Measurements from ENCODE around the gene ZSCAN10.
"Not testable (repeated sequence)": the region's sequence is repeated elsewhere in the genome, so short reads cannot be mapped to it uniquely, and the experiment has no call there.

The ZSCAN10 gene

DNA sequence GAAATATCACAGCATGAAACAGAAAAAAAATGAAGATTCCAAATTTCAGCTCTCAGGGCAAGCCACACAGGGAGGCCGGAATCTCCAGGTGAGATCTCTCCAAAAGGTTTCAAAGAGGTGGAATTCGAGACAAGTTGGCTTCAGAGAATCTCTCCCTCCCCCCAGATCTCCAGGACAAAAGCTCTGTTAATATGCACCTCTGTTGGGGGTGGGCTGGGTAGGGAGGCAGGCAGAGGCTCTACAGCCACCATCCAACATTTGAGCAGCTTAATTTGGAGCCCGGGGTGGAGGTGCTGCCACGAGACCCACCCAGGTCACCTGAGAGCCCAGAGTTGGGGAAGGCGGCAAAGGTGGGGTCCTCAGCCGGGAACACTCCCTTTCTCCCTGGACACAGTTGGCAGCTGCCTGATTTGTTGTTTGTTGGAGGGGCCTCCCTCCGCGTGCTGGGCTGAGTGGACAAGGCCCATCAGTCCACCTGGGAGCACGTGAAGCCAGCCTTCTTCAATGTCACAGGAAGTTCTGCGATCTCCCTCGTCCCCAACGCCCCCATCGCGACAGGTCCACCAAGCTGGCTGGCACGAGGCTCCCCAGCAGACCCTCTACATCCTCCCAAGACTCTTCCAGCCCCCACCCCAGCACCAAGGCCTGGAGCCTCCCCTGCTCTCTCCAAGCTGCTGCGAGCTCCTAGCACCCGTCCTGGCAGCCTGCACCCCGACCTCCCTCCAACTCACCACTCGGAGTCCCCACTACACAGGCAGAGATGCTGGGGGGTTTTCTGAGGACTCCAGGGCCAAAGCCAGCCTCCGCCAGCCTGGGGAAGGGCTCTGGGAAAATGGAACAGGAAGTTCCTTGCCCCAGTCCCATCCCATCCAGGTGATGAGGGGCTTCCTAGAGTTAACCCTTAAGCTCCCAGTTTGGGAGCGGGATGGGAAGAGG lies at the start of gene ZSCAN10:
TSS of gene ZSCAN10 (minus strand) at position 836 of the 936 bp plus-strand sequence. CDS start 6,357 bp downstream, outside the sequence.
- DNase-seq (ENCODE audit: low spot score) = no peak

DNA sequence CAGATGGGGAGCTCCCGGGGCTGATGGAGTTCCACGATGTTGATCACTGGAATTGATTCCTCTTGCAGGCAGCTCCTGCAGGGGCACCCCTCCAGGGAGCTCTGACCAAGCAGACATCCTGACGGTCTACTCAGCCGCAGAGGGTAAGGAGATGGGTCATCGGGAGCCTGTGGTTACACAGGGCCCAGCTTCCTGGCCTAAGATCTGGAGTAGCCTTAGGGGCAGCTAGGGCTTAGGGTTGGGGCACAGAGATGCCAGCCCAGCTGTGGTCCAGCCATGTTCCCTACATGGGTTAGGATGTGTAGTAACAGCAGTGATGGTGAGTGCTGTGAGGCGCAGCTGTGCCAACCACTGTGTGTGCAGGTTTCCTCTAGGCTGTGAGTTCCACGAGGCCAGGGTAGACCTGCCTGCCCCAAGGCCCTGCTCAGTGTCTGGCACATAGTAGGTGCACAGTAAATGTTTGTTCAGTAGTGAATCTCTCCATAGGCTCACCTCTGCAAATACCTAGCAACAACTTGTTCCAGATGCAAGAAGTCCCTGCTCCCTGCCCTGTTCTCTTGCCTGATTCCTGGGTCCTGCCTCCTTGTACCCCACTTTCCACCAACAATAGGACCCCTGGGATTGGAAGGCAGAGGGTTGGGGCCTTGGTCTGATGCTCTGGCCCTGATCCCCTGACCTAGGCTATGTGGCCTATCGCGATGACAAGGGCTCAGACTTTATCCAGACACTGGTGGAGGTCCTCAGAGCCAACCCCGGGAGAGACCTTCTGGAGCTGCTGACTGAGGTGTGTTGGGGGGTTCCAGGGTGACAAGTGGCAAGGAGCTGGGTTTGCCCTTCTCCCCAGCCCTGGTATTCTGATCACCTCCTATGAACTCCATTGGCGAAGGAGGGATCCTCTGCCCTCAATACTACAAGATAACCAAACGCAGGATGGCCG lies 49.4 kb upstream of the ZSCAN10 start:
- DNase-seq (ENCODE audit: low spot score) = no peak

DNA sequence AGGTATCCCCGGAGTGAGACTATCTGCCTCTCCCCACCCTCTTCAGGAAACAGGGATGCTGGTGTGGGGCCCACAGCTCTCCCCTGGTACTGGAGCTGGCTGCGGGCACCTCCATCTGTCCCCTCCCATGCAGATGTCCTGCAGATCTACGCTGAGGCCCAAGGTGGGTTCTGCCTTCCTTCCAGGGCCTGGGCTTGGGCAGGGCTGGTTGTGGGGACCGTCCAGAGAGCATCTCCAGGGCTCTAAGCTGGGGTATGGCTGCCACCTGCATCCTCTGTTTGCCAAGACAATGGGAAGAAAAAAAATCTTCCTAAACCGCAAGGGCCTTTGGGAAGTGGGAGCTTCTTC lies 48.6 kb upstream of the ZSCAN10 start:
- DNase-seq (ENCODE audit: low spot score) = no peak

DNA sequence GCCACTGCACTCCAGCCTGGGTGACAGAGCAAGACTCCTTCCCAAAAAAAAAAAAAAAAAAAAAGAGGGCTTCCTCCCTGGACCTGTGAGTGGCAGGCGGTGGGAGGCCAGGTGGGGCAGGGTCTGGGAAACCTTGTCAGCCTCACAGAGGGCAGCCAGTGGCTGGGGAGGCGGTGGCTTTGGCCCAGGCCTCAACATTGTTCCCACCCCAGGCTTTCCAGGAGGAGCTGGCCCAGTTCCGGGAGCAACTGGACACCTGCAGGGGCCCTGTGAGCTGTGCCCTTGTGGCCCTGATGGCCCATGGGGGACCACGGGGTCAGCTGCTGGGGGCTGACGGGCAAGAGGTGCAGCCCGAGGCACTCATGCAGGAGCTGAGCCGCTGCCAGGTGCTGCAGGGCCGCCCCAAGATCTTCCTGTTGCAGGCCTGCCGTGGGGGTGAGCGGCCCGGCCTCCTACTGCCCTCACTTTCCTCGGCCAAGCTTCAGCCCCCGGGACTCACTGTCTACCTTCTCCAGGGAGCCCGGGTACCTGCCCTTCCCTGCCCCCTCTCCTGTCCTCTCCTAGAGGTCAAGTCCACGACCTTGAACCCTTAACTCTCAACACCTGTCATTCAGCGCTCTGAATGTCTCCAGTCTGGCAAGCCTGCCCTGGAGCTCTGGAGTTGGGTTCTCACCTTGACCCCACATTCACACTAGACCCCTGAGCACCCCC lies 48.1 kb upstream of the ZSCAN10 start:
- DNase-seq (ENCODE audit: low spot score) = no peak

DNA sequence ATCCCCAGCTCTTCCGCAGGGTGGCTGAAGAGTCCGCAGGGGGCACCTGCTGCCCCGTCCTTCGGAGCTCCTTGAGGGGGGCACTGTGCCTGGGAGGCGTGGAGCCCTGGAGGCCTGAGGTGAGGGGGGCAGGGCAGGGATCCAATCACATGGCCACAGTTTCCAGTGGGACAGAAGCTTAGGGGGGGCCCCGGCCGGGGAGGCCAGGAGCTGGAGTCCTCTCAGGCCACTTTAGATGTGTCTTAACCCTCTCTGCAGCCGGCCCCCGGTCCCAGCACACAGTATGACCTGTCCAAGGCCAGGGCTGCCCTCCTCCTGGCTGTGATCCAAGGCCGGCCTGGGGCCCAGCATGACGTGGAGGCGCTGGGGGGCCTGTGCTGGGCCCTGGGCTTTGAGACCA lies 46.6 kb upstream of the ZSCAN10 start:
- DNase-seq (ENCODE audit: low spot score) = no peak

DNA sequence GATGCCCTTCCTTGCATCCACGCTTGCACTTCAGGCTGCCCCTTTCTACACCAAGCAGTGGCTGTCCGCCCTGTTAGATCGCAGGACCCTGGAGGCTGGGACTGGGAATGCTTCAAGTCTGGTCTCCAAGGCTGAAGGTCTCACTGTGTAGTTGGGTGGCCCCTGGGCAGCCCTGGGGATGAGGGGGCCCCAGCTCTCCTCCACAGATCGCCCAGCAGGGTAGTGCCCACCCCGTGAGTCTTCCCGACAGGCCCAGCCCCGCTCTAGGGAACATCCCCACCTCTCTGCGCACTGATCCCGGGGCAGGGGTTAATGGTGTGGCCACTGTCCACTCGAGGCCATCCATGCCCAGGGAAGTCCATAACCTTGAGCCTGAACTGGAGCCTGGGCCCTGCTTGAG lies 46.1 kb upstream of the ZSCAN10 start:
- DNase-seq (ENCODE audit: low spot score) = no peak

DNA sequence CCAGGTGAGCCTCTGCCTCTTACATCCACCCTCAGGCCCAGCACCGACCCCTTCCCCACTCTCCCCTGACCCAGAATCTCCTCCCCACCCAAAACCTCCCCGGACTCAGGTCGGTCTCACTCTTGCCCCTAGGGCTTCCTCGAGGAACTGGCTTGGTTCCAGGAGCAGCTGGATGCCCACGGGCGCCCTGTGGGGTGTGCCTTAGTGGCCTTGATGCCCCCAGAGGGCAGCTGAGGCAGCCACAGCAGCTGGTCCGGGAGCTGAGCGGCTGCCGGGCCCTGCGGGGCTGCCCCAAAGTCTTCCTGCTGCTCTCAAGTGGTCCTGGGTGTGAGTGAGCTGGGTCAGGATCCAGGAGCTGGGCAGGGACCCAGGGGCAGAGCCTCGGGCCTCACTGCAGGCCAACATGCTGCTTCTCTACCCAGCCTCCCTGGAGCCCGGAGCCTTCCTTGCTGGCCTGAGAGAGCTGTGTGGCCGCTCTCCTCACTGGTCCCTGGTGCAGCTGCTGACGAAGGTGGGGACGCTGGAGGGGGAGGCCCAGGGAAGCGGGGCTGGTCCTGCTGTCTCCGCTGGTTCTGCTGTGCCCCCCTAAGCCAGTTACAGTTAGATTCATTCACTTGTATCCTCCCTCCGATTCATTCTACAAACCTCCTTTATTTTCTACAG lies 45.4 kb upstream of the ZSCAN10 start:
- no peak for DNase-seq (ENCODE audit: low spot score)

DNA sequence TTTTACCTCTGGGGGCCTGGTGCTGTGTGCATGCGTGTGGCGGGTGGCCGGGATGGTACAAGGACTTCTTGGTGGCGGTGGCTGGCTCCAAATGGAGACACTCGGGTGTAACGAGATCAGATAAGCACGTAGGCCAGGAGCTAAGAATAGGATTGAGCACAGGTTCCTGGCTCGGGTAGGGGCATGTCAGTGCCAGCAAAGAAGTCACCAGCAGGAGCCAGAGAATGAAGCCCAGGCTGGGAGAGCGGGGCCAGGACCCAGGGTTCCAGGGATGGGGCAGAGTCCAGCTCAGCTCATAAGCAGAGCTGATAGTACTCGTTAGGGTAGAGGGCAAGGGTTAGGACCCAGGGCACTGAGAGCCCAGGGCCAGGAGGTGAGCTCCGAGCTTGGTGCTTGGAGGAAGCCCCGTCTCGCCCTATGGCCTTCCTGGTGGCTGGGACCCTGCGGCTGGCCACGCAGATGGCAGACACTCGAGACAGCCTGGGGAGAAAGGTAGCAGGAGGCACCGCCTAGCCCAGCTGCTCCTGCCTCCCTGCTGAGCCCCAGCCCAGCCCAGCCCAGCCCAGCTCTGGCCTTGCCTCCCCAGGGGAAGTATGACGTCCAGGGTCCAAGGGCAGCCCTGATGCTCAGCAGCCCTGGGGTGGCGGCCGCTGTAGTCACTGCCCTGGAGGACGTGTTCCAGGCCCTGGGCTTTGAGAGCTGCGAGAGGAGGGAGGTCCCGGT lies 44.7 kb upstream of the ZSCAN10 start:
- DNase-seq (ENCODE audit: low spot score) = no peak

DNA sequence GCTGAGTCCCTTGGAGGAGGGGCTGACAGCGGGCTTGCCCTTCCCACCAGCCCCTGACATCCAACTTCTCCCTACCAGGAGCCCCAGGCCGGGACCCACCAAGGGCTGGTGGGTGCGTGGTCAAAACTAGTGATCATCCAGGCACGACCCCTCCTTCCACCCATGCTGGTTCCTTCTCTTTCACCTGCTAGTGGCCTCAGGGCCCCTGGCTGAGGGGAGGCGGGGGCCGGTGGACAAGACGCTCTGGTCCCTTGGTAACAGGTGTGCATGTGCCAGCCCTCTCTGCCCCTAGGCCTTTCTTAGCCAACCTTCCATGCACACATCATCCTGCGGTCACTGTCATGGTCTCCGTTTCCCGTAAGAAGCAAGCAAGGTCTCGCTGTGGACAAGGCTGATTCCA lies 44.1 kb upstream of the ZSCAN10 start:
- no peak for DNase-seq (ENCODE audit: low spot score)

DNA sequence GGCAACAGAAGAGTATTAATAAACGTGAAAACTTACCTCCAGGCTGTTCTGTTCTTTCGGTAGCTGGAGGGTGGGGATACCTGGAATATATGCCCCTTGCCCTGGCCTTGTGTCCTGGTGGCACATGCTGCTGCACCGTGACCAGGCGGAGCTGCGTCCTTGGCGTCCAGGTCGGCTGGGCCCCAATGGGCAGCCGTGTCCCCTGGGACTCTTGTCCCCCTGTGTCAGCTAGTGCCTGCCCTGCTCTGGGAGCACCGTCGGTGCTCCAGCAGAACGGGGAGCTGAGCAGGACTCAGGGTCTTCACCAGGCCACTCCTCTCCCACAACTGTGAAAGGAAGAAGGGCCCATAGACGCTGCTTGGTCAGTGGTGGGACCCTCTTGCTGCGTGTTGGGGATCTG lies 43.7 kb upstream of the ZSCAN10 start:
- DNase-seq (ENCODE audit: low spot score) = no peak

DNA sequence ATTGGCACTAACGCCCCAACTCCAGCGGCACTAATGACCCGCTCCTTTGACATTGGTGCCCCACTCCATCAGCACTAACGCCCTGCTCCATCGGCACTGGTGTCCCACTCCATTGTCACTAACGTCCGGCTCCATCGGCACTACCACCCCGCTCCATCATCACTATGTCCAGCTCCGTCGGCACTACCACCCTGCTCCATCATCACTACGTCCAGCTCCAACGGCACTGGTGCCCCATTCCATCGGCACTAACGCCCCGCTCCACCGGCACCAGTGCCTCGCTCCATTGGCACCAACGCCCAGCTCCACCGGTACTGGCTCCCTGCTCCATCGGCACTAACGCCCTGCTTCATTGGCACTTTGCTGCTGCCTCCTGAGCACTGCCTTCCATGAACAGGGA lies 43.2 kb upstream of the ZSCAN10 start:
- DNase-seq (ENCODE audit: low spot score) = no peak

DNA sequence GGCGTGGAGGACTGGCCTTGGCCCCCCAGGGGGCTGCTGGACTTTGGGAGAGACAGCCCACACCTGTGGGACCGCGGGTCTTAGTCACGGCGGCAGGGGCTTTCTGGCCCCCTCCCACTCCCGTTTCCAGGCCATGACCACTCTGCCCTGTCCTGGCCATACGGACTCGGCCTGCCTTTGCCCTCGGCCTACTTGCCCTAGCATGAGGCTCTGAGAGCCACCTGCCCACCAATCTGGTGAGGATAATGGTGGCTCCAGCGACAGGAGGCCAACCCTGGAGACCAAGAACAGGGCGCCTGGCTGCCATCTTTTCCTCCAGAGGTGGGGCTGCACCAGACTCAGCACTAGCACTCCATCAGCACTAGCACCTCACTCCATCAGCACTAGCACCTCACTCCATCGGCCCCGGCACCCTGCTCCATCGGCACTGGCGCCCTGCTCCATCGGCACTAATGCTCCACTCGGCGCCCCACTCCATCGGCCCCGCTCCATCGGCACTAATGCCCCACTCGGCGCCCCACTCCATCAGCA lies 42.8 kb upstream of the ZSCAN10 start:
- DNase-seq (ENCODE audit: low spot score) = no peak

DNA sequence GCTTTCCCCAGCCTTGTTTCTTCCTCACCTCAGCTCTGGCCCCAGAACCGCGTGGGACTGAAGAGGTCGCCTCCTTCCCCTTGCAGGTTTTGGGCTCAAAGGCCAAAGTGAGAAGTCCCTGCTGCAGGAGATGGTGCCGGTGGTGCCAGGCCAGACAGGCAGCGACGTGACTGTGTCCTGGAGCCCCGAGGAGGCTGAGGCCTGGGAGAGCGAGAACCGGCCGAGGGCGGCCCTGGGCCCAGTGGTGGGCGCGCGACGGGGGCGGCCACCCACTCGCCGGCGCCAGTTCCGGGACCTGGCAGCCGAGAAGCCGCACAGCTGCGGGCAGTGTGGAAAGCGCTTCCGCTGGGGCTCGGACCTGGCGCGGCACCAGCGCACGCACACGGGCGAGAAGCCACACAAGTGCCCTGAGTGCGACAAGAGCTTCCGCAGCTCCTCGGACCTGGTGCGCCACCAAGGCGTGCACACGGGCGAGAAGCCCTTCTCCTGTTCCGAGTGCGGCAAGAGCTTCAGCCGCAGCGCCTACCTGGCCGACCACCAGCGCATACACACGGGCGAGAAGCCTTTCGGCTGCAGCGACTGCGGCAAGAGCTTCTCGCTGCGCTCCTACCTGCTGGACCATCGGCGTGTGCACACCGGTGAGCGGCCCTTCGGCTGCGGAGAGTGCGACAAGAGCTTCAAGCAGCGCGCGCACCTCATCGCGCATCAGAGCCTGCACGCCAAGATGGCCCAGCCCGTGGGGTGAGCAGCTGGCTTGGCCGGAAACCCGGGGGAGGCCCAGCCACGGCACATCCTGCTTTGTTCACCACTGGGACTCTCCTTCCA lies 41.7 kb upstream of the ZSCAN10 start:
- no peak for DNase-seq (ENCODE audit: low spot score)

DNA sequence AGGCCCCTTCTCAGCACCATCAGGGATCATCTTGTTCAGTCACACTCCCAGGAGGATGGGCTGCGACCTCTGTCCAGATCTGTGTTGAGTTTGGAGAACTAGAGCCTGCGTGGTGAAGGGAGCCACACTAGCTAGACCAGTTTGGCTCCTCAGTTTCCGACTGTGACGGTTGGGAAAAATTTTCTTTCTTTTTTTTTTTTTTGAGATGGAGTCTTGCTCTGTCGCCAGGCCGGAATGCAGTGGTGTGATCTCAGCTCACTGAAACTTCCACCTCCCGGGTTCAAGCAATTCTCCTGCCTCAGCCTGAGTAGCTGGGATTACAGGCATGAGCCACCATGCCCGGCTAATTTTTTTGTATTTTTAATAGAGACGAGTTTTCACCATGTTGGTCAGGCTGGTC lies 40.5 kb upstream of the ZSCAN10 start:
- DNase-seq (ENCODE audit: low spot score) = not testable (repeated sequence)

DNA sequence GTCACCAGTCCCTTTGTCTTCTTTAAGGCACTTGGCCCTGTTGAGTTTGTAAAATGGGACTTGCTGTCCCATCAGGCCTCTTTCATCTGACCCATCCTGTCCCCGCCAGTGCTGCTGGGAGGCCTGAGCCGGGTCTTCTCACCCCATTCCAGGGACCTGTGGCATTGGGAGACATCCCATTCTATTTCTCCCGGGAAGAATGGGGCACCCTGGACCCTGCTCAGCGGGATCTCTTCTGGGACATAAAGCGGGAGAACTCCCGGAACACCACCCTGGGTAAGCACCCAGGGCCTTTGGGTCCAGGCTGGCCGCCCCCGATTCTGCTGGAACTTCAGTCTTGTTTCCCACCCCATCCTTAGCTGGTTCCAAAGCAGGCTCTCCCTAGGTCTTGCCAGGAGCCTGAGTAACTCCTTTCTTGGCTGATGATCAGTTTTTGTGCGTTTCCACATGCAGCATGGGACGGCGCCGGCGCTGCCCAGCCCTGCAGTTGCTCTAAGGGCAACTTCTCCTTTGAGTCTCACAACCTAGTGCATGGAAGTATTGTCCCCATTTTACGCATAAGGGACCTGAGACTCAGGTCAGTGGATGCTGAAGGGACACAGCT lies 39.8 kb upstream of the ZSCAN10 start:
- DNase-seq (ENCODE audit: low spot score) = no peak

DNA sequence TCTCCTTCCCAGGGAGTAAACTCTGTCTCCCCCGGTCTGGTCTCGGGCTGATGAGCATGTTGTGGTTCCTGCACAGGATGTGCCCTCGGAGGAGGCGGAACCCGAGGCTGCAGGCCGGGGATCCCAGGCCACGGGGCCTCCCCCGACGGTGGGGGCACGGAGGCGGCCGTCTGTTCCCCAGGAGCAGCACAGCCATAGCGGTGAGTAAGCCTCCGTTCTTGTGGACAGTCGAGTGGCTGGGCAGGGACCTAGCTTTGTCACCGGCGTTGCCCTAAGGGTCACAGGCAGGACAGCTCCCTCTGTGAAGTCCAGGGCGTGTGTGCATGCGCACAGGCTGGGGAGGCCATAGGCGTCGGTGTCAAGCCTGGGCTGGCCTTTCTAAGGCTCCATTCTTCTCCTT lies 39.2 kb upstream of the ZSCAN10 start:
- DNase-seq (ENCODE audit: low spot score) = no peak

DNA sequence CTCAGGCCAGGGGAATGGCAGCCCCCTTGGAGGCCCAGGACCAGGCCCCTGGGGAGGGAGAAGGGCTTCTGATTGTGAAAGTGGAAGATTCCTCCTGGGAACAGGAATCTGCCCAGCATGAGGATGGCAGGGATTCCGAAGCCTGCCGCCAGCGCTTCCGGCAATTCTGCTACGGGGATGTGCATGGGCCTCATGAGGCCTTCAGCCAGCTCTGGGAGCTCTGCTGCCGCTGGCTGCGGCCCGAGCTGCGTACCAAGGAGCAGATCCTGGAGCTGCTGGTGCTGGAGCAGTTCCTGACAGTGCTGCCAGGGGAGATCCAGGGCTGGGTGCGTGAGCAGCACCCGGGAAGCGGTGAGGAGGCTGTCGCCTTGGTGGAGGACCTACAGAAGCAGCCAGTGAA lies 38.2 kb upstream of the ZSCAN10 start:
- DNase-seq (ENCODE audit: low spot score) = no peak

DNA sequence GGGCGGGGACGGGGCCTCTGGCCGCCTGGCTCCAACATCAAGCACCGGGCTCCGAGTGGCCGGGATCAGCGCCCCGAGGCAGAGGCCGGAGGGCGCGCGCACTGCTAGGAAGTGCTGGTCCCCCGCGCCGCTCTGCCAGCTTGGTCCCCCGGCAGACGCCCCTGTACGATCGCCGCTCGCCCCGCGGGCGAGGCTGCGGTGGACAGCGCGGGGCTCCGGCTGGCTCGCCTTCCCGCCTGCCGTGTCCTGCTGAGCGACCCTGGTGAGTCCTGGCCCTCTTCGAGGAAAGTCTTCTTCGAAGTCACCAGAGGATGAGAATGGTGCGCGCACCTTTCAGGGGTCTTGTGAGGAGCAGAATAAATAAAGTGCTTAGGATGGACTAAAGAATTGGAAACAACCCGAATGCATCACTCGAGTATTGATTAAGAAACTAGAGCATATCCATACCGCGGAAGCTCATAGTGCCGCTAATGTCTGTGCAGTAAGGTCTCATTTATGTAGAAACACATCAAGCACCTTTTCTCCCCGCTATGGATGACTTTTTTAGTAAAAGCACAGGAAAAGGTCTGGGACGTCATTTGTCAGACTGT lies 36.1 kb upstream of the ZSCAN10 start:
- DNase-seq (ENCODE audit: low spot score) = no peak

Data from LoVo (cell line).